Uterus (tissue), 4 donors: ENCODE measurements around the gene SENP8. TPM values are rescaled to one million over a fixed set of nuclear protein-coding genes. Genes with fewer than 3 reads are reported as not detected.

Experiments
- DNase-seq, 2 donors: peaks; one replicate each; pipeline ENCODE4 v3.0.0-alpha.2; 2019 to 2020
- H3K27ac ChIP-seq, 2 donors: fragments of 200-600 bp; sonication (generic); 1 replicate in 1 of 2; 2 replicates in 1 of 2; pipeline ENCODE4 v1.5.1; 2016 to 2018
- H3K27me3 ChIP-seq, 2 donors: fragments of 200-600 bp; sonication (generic); one replicate each; pipeline ENCODE4 v1.5.1; 2018 to 2019; ENCODE audit warnings: control low read depth in 1 of 2
- H3K36me3 ChIP-seq, 2 donors: fragments of 200-600 bp; sonication (generic); one replicate each; pipeline ENCODE4 v1.5.1; 2019; ENCODE audit warnings: control low read depth in 1 of 2
- H3K4me1 ChIP-seq, 2 donors: fragments of 200-600 bp; sonication (generic); one replicate each; pipeline ENCODE4 v1.5.1; 2018 to 2019; ENCODE audit warnings: control low read depth in 1 of 2
- H3K4me3 ChIP-seq, 2 donors: fragments of 200-600 bp; sonication (generic); 1 replicate in 1 of 2; 2 replicates in 1 of 2; pipeline ENCODE4 v1.5.1; 2018 to 2019; ENCODE audit warnings: mild to moderate bottlenecking in 1 of 2
- H3K9me3 ChIP-seq, 2 donors: fragments of 200-600 bp; sonication (generic); one replicate each; pipeline ENCODE4 v1.5.1; 2019; ENCODE audit warnings: control low read depth in 1 of 2
- CTCF ChIP-seq, 4 experiments: fragments of 200-600 bp in 2 of 4; fragments of 450-650 bp in 2 of 4; sonication (generic) in 2 of 4; IDR thresholded peaks; one replicate each; pipeline ENCODE4 v1.5.1; 2016 to 2019; ENCODE audit warnings: antibody characterized with exemption in 4 of 4, mild to moderate bottlenecking in 2 of 4, moderate library complexity in 1 of 4
- POLR2A ChIP-seq, 2 donors: fragments of 450-650 bp; IDR thresholded peaks; one replicate each; pipeline ENCODE4 v1.6.1; 2016; ENCODE audit warnings: antibody characterized with exemption in 2 of 2, mild to moderate bottlenecking in 1 of 2, moderate library complexity in 1 of 2
- intact Hi-C: fragments of 100-400 bp; cut with DNase I; formaldehyde crosslinking; loops from one replicate; pipeline ENCODE4 v1.15.1; 2023; ENCODE audit warnings: low total_unique reads
- total RNA-seq, 4 donors: library from RNA; depleted of rRNA in 3 of 4; stranded (reverse); fragments of >200 nt in 3 of 4; gene quantifications; one replicate each; pipeline versions ENCODE4 v1.1.0 to v1.2.4, GENCODE V29; 2014 to 2023
- donor health status: DM: yes; HTN: yes; CAD: no.

Gene SENP8
- total RNA-seq, 4 donors from 2014 or later = 0.77 to 5.6 (median 3.5) TPM

- Histone ChIP-seq H3K9me3 (no peaks in the 10 kb centered on the region), H3K27ac (peak overlapping the region; percentile 63 to 83), H3K27me3 (no peaks in the 10 kb centered on the region), H3K4me1 (no peaks in the 10 kb centered on the region), H3K4me3 (peak overlapping the region; percentile 43 to 48), H3K36me3 (no peaks in the 10 kb centered on the region)
- TF ChIP-seq CTCF (IDR thresholded peaks at IDR 0.05) = no peak
- TF ChIP-seq POLR2A (IDR thresholded peaks at IDR 0.05) = no peak
- peak; percentile 47 to 69 for DNase-seq
- intact Hi-C loops = loop anchor here (10.0 kb wide), 2 partner anchors 410 to 710 kb away; no protein-coding TSS in a partner anchor
Observed at GRCh38 chr15:72155003-72155621, 36.9 kb downstream of the SENP8 start.

GRCh38 chr15:72155635-72156616, 37.7 kb downstream of the SENP8 start:
- no peaks in the 10 kb centered on the region for H3K36me3 ChIP-seq
- no peaks in the 10 kb centered on the region for H3K9me3 ChIP-seq
- peak overlapping the region; percentile 63 to 83 for H3K27ac ChIP-seq
- no peak for TF ChIP-seq POLR2A (IDR thresholded peaks at IDR 0.05)
- peak; percentile 78 to 94 (median 87) for TF ChIP-seq CTCF (IDR thresholded peaks at IDR 0.05)
- no peaks in the 10 kb centered on the region for H3K27me3 ChIP-seq
- H3K4me3 ChIP-seq = peak overlapping the region; percentile 43 to 48
- H3K4me1 ChIP-seq = no peaks in the 10 kb centered on the region
- intact Hi-C loops = loop anchor here (10.0 kb wide), 2 partner anchors 411 to 711 kb away; no protein-coding TSS in a partner anchor
- DNase-seq = peak; percentile 86

- Histone ChIP-seq H3K9me3 (no peaks in the 10 kb centered on the region), H3K4me3 (no peak overlapping the region), H3K27ac (no peak overlapping the region), H3K36me3 (no peaks in the 10 kb centered on the region), H3K4me1 (no peaks in the 10 kb centered on the region), H3K27me3 (no peaks in the 10 kb centered on the region)
- TF ChIP-seq CTCF (IDR thresholded peaks at IDR 0.05) = no peak
- intact Hi-C loops = loop anchor here (10.0 kb wide), 2 partner anchors 412 to 712 kb away; no protein-coding TSS in a partner anchor
- DNase-seq = no peak
Observed at GRCh38 chr15:72156928-72157327, 38.7 kb downstream of the SENP8 start.

- H3K36me3 ChIP-seq = no peaks in the 10 kb centered on the region
- no peak overlapping the region for H3K4me3 ChIP-seq
- no peaks in the 10 kb centered on the region for H3K9me3 ChIP-seq
- no peak for DNase-seq
- TF ChIP-seq POLR2A (IDR thresholded peaks at IDR 0.05) (no peak), CTCF (IDR thresholded peaks at IDR 0.05) (no peak)
- H3K27me3 ChIP-seq = no peaks in the 10 kb centered on the region
- no peaks in the 10 kb centered on the region for H3K4me1 ChIP-seq
- no peak overlapping the region for H3K27ac ChIP-seq
- intact Hi-C loops = no loop called here
Observed at GRCh38 chr15:72160696-72161245, 42.6 kb downstream of the SENP8 start.
